SU-DHL-6 (cell line): ENCODE results near the gene PNMT.

ENCODE experiments used
- CTCF ChIP-seq: fragments of 200-600 bp; sonication (generic); IDR thresholded peaks from one replicate; pipeline ENCODE4 v1.5.1; 2017; ENCODE audit warnings: antibody characterized with exemption, mild to moderate bottlenecking, low read length, moderate library complexity; ENCODE audit not compliant: insufficient read depth, poor library complexity, severe bottlenecking
- EZH2phosphoT487 ChIP-seq: fragments of 200-600 bp; sonication (generic), shearing (Covaris generic); conservative IDR thresholded peaks from 2 replicates; pipeline ENCODE4 v1.6.1; 2018; ENCODE audit warnings: mild to moderate bottlenecking, antibody characterized with exemption, low read length, moderate library complexity, mixed read lengths

GRCh38 chr17:39700148-39700987 lies 32.1 kb downstream of the PNMT start:
- TF ChIP-seq EZH2phosphoT487, result no peak
- no peak for TF ChIP-seq CTCF
